Activated naive CD4-positive, alpha-beta T cell treated with Interleukin-2 at 50 U/mL for 16 hours (primary cell): ENCODE measurements around the gene SPPL2B.

ENCODE experiments used
- DNase-seq: peaks from one replicate; pipeline ENCODE4 v3.0.0-alpha.2; 2020

The SPPL2B gene

DNA sequence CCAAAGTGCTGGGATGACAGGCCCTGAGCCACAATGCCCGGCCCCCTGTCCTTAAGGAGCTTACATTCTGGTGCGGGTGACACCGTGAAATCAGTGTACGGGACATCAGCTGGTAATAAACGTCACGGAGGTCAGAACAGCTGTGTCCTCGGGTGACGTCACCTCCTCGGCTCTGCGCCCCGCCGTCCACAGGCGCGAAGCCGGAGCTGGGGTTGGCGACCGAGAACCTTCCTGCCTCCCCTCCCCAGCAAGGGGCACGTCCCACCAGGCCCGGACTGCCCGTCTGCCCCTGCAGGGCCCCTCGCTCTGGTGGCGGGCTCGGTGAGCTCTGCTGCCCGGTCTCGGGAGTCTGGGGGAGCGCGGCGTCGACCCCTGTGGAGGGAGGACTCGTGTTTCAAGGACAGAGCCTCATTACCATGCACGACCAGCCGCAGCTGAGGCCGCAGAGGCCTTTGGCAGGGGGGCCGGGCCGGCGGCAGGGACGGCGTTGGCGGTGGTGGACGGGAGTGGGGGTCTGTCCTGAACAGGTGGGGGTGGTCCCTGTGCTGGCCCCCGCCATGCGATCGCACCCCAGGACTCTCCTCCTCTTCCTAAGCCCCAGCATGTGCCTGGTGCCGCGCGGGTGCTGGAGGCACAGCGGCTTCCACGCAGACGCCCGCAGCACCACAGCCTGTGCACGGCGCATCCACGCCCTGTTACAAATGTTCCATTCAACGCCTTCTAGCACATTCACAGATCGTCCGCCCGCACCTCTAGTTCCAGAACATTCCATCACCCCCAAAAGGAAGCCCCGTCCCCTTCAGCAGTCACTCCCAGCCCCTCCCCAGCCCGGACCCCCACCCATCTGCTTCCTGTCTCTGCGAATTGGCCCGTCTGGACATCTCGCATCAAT, 25.9 kb upstream of the SPPL2B start:
- no peak for DNase-seq

- DNase-seq, result no peak
These were observed 25.2 kb upstream of the SPPL2B start for GRCh38 chr19:2303211-2303798.

GRCh38 chr19:2305452-2306280, 22.8 kb upstream of the SPPL2B start:
- no peak for DNase-seq

GRCh38 chr19:2306281-2306806, 22.1 kb upstream of the SPPL2B start:
- DNase-seq, result no peak

GRCh38 chr19:2306971-2307370, 21.5 kb upstream of the SPPL2B start:
- DNase-seq, result no peak

GRCh38 chr19:2307518-2308012, 20.9 kb upstream of the SPPL2B start:
- no peak for DNase-seq

DNA sequence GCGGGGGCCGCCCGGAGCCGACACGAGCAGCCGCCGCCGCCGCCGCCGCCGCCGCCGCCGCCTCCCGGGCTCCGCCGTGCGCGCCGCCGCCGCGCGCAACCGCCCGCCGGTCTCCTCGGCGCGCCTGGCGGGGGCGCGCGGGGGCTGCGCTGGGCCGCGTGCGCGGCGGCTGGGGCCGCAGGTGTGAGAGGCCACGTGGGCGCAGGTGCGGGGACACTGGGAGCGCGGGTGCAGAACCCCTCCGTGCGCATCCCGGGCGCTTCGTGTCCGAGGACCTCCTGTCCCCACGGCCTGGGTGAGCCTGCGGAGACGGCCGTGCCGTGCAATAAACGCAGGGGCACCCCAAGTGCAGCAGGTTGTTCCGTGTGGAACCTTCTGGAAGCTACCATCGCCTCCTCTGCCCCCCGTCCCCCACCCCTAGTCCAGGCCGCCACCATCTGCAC, 20.3 kb upstream of the SPPL2B start, which contains the start of gene LINGO3:
LINGO3 (minus strand) TSS at position 41 of the 443 bp plus-strand sequence. CDS start 16,378 bp downstream, outside the sequence.
- no peak for DNase-seq

GRCh38 chr19:2309734-2310362, 18.6 kb upstream of the SPPL2B start:
- DNase-seq, result no peak

DNA sequence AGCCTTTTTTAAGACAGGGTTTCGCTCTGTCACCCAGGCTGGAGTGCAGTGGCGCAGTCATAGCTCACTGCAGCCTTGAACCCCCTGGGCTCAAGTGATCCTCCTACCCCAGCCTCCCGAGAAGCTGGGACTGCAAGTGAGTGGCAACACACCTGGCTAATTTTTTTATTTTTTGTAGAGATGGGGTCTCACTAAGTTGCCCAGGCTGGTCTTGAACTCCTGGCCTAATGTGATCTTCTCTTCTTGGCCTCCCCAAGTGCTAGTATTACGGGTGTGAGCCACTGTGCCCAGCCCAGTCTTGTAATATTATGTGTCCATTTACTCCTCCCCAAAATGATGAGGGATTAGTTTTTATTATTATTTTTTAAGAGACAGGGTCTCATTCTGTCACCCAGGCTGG, 17.4 kb upstream of the SPPL2B start:
- no peak for DNase-seq

GRCh38 chr19:2312820-2313501, 15.5 kb upstream of the SPPL2B start:
- DNase-seq, result no peak

DNA sequence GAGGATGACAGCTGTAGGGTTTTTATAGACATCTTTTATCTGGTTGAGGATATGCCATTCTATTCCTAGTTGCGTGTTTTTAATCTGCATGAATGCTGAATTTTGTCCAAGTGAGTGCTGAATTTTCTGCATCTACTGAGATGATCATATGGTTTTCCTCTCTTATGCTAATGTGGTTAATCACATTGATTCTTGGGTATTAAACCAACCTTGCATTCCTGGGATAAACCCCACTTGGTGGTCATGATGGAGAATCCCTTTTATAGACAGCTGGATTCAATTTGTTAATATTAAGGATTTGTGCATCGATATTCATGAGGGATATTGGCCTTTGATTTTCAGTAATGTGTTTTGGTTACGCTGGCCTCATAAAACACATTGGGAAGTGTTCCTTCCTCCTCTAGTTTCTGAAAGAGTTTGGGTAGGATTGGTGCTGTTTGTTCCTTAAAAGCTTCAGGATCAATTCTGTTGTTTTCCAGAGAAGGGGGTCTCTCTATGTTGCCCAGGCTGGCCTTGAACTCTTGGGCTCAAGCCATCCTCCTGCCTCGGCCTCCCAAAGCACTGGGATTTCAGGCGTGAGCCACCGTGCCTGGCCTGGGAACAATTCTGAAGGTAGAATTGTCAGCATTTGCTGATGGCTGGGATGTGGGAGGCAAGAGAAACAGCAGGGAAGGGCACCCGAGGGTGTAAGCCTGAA, 13.2 kb upstream of the SPPL2B start:
- DNase-seq, result no peak

- no peak for DNase-seq
These were observed 12.6 kb upstream of the SPPL2B start for GRCh38 chr19:2315818-2316353.

DNA sequence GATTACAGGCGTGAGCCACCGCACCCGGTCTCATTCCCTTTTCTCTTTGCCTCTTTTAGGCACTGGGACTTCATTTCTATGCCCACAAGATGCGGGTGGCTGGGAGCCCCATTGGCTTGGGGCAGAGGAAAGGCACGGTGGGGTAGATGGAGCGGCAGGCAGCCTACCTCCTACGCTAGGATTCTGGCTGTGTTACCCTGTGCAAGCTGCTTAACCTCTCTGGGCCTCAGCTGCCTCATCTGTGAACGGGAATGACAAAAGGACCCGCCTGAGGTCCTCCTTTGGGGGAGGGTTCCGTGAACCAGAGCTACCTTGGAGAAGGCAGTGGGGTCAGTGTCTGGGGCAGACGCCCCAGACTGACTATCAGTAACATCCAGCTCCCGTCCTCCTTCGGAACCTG, 11.2 kb upstream of the SPPL2B start:
- DNase-seq, result no peak

- DNase-seq, result no peak
These were observed 10.7 kb upstream of the SPPL2B start for GRCh38 chr19:2317756-2318155.

DNA sequence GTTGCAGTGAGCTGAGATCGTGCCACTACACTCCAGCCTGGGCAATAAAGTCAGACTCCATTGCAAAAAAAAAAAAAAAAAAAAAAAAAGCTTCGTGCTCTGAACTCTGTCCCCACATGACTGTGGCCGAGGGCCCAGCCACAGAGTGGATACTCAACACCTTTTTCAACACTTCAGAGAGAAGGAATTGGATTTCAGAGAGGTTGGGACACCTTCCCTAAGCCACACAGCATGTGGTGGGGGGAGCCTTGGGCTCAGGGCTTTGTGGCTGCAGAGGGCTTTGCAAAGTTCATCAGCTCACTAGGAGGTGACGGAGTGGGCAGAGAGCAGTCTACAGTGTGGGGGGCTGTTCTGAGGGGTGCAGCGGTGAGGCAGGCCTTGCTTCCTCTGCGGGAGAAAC, 9.6 kb upstream of the SPPL2B start:
- no peak for DNase-seq

DNA sequence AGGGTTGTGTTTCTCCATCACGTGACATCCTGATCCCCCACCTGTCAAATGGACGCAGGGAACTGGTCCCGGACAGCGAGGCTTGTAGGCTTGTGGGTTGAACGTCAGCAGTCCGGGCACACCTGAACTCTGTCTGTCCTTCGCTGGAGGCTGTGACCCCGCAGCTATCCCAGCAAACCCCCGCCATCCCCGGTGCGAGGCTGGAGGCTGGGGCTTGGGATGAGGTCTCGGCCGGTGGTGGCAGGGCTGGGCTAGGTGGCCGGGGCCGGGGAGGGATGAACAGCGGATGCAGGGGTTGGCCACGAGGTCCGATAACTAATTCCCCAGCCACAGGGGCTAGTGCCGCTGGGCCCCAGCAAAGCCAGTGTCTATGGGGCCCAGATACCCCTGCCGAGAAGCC, 8.9 kb upstream of the SPPL2B start:
- no peak for DNase-seq

DNA sequence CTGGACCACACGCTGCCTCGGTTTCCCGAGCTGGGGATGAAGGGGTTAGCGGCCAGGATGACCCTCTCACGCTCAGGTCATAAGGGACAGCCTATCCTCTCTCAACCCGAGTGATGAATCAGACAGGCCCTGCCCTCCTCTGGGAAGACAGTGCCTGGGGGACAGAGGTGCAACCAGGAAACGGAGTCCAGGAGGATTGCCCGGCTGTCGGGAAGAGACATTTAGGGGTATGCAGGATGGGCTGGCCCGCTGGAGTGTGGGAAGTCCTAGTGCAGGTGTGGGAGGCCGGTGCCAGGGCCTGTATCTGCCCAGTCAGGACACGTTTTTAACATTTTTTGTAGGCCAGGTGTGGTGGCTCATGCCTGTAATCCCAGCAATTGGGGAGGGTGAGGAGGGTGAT, 8.4 kb upstream of the SPPL2B start:
- DNase-seq, result no peak

GRCh38 chr19:2320939-2321338, 7.5 kb upstream of the SPPL2B start:
- DNase-seq, result no peak

DNA sequence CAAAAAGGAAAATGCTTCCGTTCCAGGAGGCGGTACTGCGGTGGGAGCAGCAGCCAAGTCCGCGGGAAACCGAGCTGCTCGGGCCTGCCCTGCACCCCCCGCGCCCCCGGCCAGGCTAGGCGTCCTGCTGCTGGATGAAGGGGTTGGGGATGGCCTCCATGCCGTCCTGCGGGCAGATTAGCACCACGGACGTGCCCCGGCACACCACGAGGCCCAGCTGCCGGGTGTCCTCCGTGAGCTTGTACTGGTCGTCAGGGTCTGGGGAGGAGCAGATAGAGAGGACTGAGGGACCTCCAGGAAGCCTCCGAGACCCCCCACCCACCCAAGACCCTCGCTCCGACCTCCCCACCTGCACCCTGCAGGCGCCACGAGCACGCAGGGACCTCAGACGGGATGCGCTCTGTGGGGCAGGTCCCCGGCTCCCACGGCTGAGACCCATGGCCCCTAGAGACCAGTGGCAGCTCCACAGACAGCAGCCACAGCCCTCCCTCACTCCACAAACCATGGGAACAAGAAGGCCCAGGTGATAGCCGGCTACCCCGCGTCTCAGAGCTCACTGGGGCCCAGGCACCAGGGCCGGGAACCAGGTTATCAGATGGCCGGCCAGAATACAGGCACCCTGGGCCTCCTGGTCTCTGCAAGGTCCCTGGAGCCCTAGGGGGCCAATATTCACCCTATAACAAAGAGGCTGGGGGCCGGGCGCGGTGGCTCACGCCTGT, 6.8 kb upstream of the SPPL2B start:
- no peak for DNase-seq

DNA sequence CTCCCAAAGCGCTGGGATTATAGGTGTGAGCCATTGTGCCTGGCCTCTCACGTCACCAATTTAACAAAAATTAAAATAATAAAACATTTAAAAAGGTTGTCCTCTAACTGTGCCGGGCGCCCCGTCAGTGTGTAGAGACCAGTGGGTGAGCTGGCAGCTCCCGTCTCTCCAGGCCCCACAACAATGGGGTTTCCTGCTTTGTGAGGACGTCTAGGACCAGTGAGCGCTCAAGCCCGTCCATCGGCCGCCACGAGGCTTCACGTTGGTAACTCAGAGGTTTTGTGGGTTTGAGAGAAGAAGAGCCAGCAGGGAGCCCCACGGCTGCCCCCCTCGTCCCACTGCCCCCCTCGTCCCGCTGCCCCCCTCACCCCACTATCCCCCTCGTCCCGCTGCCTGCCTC, 4.8 kb upstream of the SPPL2B start:
- no peak for DNase-seq
